Smooth muscle cell (in vitro differentiated cells): ENCODE measurements around the gene SIPA1L3. TPM values are rescaled to one million over a fixed set of nuclear protein-coding genes. Genes with fewer than 3 reads are reported as not detected.

Experiments used
- DNase-seq: peaks from one replicate; lab custom pipeline; 2025; ENCODE audit not compliant: unreplicated experiment; lab: John Stamatoyannopoulos, UW
- H2AFZ ChIP-seq: fragments of 200-600 bp; sonication (generic); 2 replicates; pipeline ENCODE4 v1.6.0; 2016; ENCODE audit warnings: antibody characterized with exemption, low read depth, mild to moderate bottlenecking
- H3F3A ChIP-seq: fragments of 200-600 bp; sonication (generic); 2 replicates; pipeline ENCODE4 v1.6.0; 2017; ENCODE audit warnings: antibody characterized with exemption, low read depth
- H3K27ac ChIP-seq: fragments of 200-600 bp; sonication (generic); 2 replicates; pipeline ENCODE4 v1.5.1; 2016; ENCODE audit warnings: low read depth, mild to moderate bottlenecking
- H3K27me3 ChIP-seq: fragments of 200-600 bp; sonication (generic); 2 replicates; pipeline ENCODE4 v1.6.1; 2016; ENCODE audit warnings: low read depth, mild to moderate bottlenecking
- H3K36me3 ChIP-seq: fragments of 200-600 bp; sonication (generic); 2 replicates; pipeline ENCODE4 v1.5.1; 2016; ENCODE audit warnings: low read depth
- H3K4me1 ChIP-seq: fragments of 200-600 bp; sonication (generic); 2 replicates; pipeline ENCODE4 v1.5.1; 2016; ENCODE audit warnings: low read depth
- H3K4me2 ChIP-seq: fragments of 200-600 bp; sonication (generic); 2 replicates; pipeline ENCODE4 v1.6.0; 2016; ENCODE audit warnings: mild to moderate bottlenecking
- H3K4me3 ChIP-seq: fragments of 200-600 bp; sonication (generic); 2 replicates; pipeline ENCODE4 v1.5.1; 2016; ENCODE audit warnings: mild to moderate bottlenecking
- H3K79me2 ChIP-seq: fragments of 200-600 bp; sonication (generic); 2 replicates; pipeline ENCODE4 v1.6.0; 2016; ENCODE audit warnings: low read depth, mild to moderate bottlenecking
- H3K9ac ChIP-seq: fragments of 200-600 bp; sonication (generic); 2 replicates; pipeline ENCODE4 v1.6.0; 2016; ENCODE audit warnings: low read depth
- H3K9me3 ChIP-seq: fragments of 200-600 bp; sonication (generic); replicated peaks from 2 replicates; pipeline ENCODE4 v1.5.1; 2016; ENCODE audit warnings: low read depth
- H4K20me1 ChIP-seq: fragments of 200-600 bp; sonication (generic); 2 replicates; pipeline ENCODE4 v1.6.0; 2016; ENCODE audit warnings: low read depth
- CTCF ChIP-seq: fragments of 200-600 bp; sonication (generic); IDR thresholded peaks from 2 replicates; pipeline ENCODE4 v1.5.1; 2017; ENCODE audit warnings: borderline replicate concordance, mild to moderate bottlenecking, antibody characterized with exemption; ENCODE audit not compliant: insufficient read depth, poor library complexity, severe bottlenecking
- WGBS: methylation state at CpG from one replicate; pipeline ENCODE4 v1.1.7; 2016; ENCODE audit warnings: low lambda C conversion rate; 5-methylcytosine and 5-hydroxymethylcytosine counted together
- polyA plus RNA-seq: library from polyadenylated mRNA; unstranded; fragments of >200 nt; fragmentation: Nextera tagmentation; extraction: Ambion mirVana; gene quantifications from 2 replicates; pipeline ENCODE4 v1.2.1, GENCODE V29; 2016
- total RNA-seq: library from RNA; depleted of rRNA; stranded (reverse); fragments of >200 nt; gene quantifications from 2 replicates; pipeline ENCODE4 v1.2.3, GENCODE V29; 2014

The SIPA1L3 gene
- total and polyA plus RNA-seq, 2 experiments from 2014 or later = 6.5 to 7.6 TPM

GRCh38 chr19:37961198-37961597 lies 54.2 kb downstream of the SIPA1L3 start:
- H3K4me2 ChIP-seq = no peak overlapping the region
- no peak overlapping the region for H3K27ac ChIP-seq
- no peak for DNase-seq
- WGBS = 100% methylated on average over 4 of the region's 4 CpGs
- no peak overlapping the region for H3K4me3 ChIP-seq
- peaks cover 11% of the 10 kb centered on the region for H4K20me1 ChIP-seq
- no peaks in the 10 kb centered on the region for H3K27me3 ChIP-seq
- no peaks in the 10 kb centered on the region for H3F3A ChIP-seq
- H3K9ac ChIP-seq = no peak overlapping the region
- H3K79me2 ChIP-seq = peaks cover 7% of the 10 kb centered on the region
- TF ChIP-seq CTCF = no peak
- no peak overlapping the region for H2AFZ ChIP-seq
- peaks cover 4% of the 10 kb centered on the region for H3K4me1 ChIP-seq
- no peaks in the 10 kb centered on the region for H3K36me3 ChIP-seq
- no peaks in the 10 kb centered on the region for H3K9me3 ChIP-seq

GRCh38 chr19:37963190-37963936 lies 56.4 kb downstream of the SIPA1L3 start:
- TF ChIP-seq CTCF = no peak
- WGBS = 97% methylated on average over 4 of the region's 4 CpGs
- Histone ChIP-seq H3K4me1 (peaks cover 8% of the 10 kb centered on the region), H3K36me3 (no peaks in the 10 kb centered on the region), H3K27ac (no peak overlapping the region), H3K4me2 (no peak overlapping the region), H4K20me1 (no peaks in the 10 kb centered on the region), H3K79me2 (no peaks in the 10 kb centered on the region), H3K27me3 (no peaks in the 10 kb centered on the region), H3K9me3 (no peaks in the 10 kb centered on the region), H3F3A (no peaks in the 10 kb centered on the region), H3K4me3 (no peak overlapping the region), H2AFZ (no peak overlapping the region), H3K9ac (no peak overlapping the region)
- no peak for DNase-seq

GRCh38 chr19:37964109-37964508 lies 57.1 kb downstream of the SIPA1L3 start:
- no peaks in the 10 kb centered on the region for H3K79me2 ChIP-seq
- whole genome bisulfite sequencing = 78% methylated on average over 2 of the region's 2 CpGs
- no peaks in the 10 kb centered on the region for H3K9me3 ChIP-seq
- H3F3A ChIP-seq = no peaks in the 10 kb centered on the region
- H3K4me3 ChIP-seq = no peak overlapping the region
- no peak overlapping the region for H3K27ac ChIP-seq
- no peaks in the 10 kb centered on the region for H3K36me3 ChIP-seq
- no peak overlapping the region for H3K4me2 ChIP-seq
- peaks cover 8% of the 10 kb centered on the region for H3K4me1 ChIP-seq
- no peak for DNase-seq
- no peaks in the 10 kb centered on the region for H4K20me1 ChIP-seq
- H3K27me3 ChIP-seq = no peaks in the 10 kb centered on the region
- H3K9ac ChIP-seq = no peak overlapping the region
- TF ChIP-seq CTCF = no peak
- H2AFZ ChIP-seq = no peak overlapping the region

- Histone ChIP-seq H3F3A (no peaks in the 10 kb centered on the region), H3K36me3 (no peaks in the 10 kb centered on the region), H3K4me2 (no peak overlapping the region), H3K4me1 (peaks cover 8% of the 10 kb centered on the region), H2AFZ (no peak overlapping the region), H3K27me3 (no peaks in the 10 kb centered on the region), H4K20me1 (no peaks in the 10 kb centered on the region), H3K9me3 (no peaks in the 10 kb centered on the region), H3K4me3 (no peak overlapping the region), H3K9ac (no peak overlapping the region), H3K79me2 (no peaks in the 10 kb centered on the region), H3K27ac (no peak overlapping the region)
- no peak for TF ChIP-seq CTCF
- DNase-seq = no peak
- 78% methylated on average over 8 of the region's 8 CpGs for WGBS
Measured at GRCh38 chr19:37966211-37966661, 59.2 kb downstream of the SIPA1L3 start.
